Measurements from ENCODE around the gene UBE2C. TPM values are rescaled to one million over a fixed set of nuclear protein-coding genes. Genes with fewer than 3 reads are reported as not detected.
"Not testable (repeated sequence)": the region's sequence is repeated elsewhere in the genome, so short reads cannot be mapped to it uniquely, and the experiment has no call there.

The UBE2C gene
- total and polyA plus RNA-seq, 2 of the 8 experiments (the other 6 are each of a cell fraction or from before 2014, with no cell fraction given) = 243 to 326 TPM

DNA sequence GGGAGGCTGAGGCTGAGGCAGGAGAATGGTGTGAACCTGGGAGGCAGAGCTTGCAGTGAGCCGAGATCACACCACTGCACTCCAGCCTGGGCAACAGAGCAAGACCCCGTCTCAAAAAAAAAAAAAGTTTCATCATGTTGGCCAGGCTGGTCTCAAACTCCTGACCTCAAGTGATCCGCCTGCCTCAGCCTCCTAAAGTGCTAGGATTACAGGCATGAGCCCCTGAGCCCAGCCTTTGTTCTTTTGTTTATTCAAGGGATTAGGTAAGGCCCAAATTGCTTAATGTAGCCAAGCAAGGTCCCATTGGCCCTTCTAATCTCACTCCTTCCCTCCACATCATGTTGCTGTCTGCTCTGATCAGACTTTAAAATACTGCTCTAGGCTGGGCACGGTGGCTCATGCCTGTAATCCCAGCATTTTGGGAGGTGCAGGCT lies 17.2 kb downstream of the UBE2C start:
- not testable (repeated sequence) for H3K56ac ChIP-seq (replicated peaks; ENCODE audit: insufficient read length, low read depth, low read length); H2BK5ac ChIP-seq (ENCODE audit: low read depth, low read length); H3K4me3 ChIP-seq (ENCODE audit: extremely low read depth in 1 of 4, insufficient read depth in 2 of 4, low read depth in 3 of 4, low read length in 4 of 4); FAIRE-seq; H3K9ac ChIP-seq (replicated peaks in 1 of 4; ENCODE audit: extremely low read depth in 1 of 4, low read depth in 3 of 4, low read length in 3 of 4); H4K91ac ChIP-seq (replicated peaks; ENCODE audit: insufficient read length, low read length); H3K27me3 ChIP-seq (replicated peaks in 1 of 4; ENCODE audit: control insufficient read depth in 3 of 4, extremely low read depth in 1 of 4, insufficient read depth in 3 of 4, low read length in 3 of 4); H4K20me1 ChIP-seq (replicated peaks in 1 of 2; ENCODE audit: control insufficient read depth in 1 of 2, insufficient read depth in 2 of 2, low read length in 2 of 2); H2BK20ac ChIP-seq (ENCODE audit: low read length); DNase-seq (ENCODE audit: low read depth in 1 of 2, low spot score in 2 of 2); H3K9me3 ChIP-seq (ENCODE audit: insufficient read depth in 2 of 2, low read depth in 1 of 2, low read length in 1 of 2); H3K27ac ChIP-seq (ENCODE audit: low read depth, low read length); H3K23ac ChIP-seq (ENCODE audit: insufficient read length); H2BK12ac ChIP-seq (ENCODE audit: low read depth, low read length); H3K18ac ChIP-seq (ENCODE audit: extremely low read depth, low read length); H2AFZ ChIP-seq (ENCODE audit: low read length); H2AK5ac ChIP-seq (ENCODE audit: low read depth, low read length); H3K79me1 ChIP-seq (ENCODE audit: low read depth, low read length); H3K14ac ChIP-seq (ENCODE audit: insufficient read length); H4K8ac ChIP-seq (ENCODE audit: extremely low read depth, insufficient read depth, low read length); H2BK120ac ChIP-seq (replicated peaks; ENCODE audit: low read depth, low read length); H3K36me3 ChIP-seq (ENCODE audit: control insufficient read depth in 2 of 4, insufficient read depth in 4 of 4, low read length in 3 of 4); H3K4ac ChIP-seq (replicated peaks; ENCODE audit: insufficient read length, low read depth, low read length); H3K79me2 ChIP-seq (ENCODE audit: control insufficient read depth in 1 of 2, insufficient read depth in 2 of 2, low read length in 2 of 2); H3K4me2 ChIP-seq (ENCODE audit: insufficient read depth in 1 of 2, low read depth in 2 of 2, low read length in 2 of 2); H2BK15ac ChIP-seq (ENCODE audit: low read length); H3K23me2 ChIP-seq (ENCODE audit: low read depth, low read length); H4K5ac ChIP-seq (ENCODE audit: insufficient read length, low read depth, low read length)
- POLR2A ChIA-PET (ENCODE audit: partially characterized antibody) = interaction anchor here (0.9 to 11.0 kb wide), 3 partner anchors 15 to 82 kb away, joined by 3 to 96 read pairs (median 4); partner anchors contain the start of genes PLTP and UBE2C
- CTCF ChIA-PET (ENCODE audit: partially characterized antibody) = interaction anchor here (1.3 to 2.0 kb wide), 3 partner anchors 31 to 61 kb away, joined by 3 to 4 read pairs (median 4); partner anchors contain the start of genes DNTTIP1, NEURL2 and WFDC3
- H3K4me1 ChIP-seq (replicated peaks in 1 of 4; ENCODE audit: control insufficient read depth in 3 of 4, insufficient read depth in 4 of 4, low read length in 3 of 4) = peaks cover 0 to 17% (median 7%) of the 10 kb centered on the region in 4 experiments; a peak in 6 of 7 replicates
- 81% methylated on average over 3 of the region's 4 CpGs; no CpG with 5 or more reads in 1 of the 2 experiments for WGBS, 2 experiments (ENCODE audit: extremely low coverage in 1 of 2, insufficient coverage in 1 of 2, insufficient read length in 1 of 2, insufficient replicate concordance in 2 of 2, low coverage in 1 of 2, low lambda C conversion rate in 2 of 2, missing lambda C conversion rate in 1 of 2)

Measured in H1 (cell line).